CD14-positive monocyte (primary cell): ENCODE measurements around the gene KLF6. TPM values are rescaled to one million over a fixed set of nuclear protein-coding genes. Genes with fewer than 3 reads are reported as not detected.
A peak's percentile ranks its signal among the peaks of the same experiment; 100 is the strongest.

Experiments
- DNase-seq, 3 donors: peaks; one replicate each; pipeline ENCODE4 v3.0.0-alpha.2; 2011 to 2022
- H2AFZ ChIP-seq: 2 replicates; pipeline ENCODE4 v1.6.0; 2012; ENCODE audit warnings: mild to moderate bottlenecking, low read depth, low read length, inconsistent platforms; ENCODE audit not compliant: insufficient read depth, poor library complexity, severe bottlenecking
- H3K27ac ChIP-seq, 2 donors: 1 replicate in 1 of 2; 2 replicates in 1 of 2; pipeline ENCODE4 v1.5.1; 2012 to 2013; ENCODE audit warnings: low read length in 2 of 2, control low read depth in 1 of 2, inconsistent platforms in 1 of 2, low read depth in 1 of 2, mild to moderate bottlenecking in 1 of 2
- H3K27me3 ChIP-seq, 2 donors: one replicate each; pipeline versions ENCODE4 v1.6.0 to v1.6.1; 2011 to 2013; ENCODE audit warnings: low read length in 2 of 2; ENCODE audit not compliant: control insufficient read depth in 2 of 2, insufficient read depth in 2 of 2
- H3K36me3 ChIP-seq, 2 donors: replicated peaks in 1 of 2; 1 replicate in 1 of 2; 2 replicates in 1 of 2; pipeline versions ENCODE4 v1.5.1 to v1.6.1; 2012 to 2013; ENCODE audit warnings: low read length in 2 of 2, control low read depth in 1 of 2, inconsistent platforms in 1 of 2, mild to moderate bottlenecking in 1 of 2; ENCODE audit not compliant: insufficient read depth in 2 of 2, control insufficient read depth in 1 of 2
- H3K4me1 ChIP-seq, 2 donors: 1 replicate in 1 of 2; 2 replicates in 1 of 2; pipeline versions ENCODE4 v1.5.1 to v1.6.1; 2012 to 2013; ENCODE audit warnings: low read length in 2 of 2, control low read depth in 1 of 2, inconsistent platforms in 1 of 2, mild to moderate bottlenecking in 1 of 2, moderate library complexity in 1 of 2; ENCODE audit not compliant: insufficient read depth in 2 of 2, control insufficient read depth in 1 of 2
- H3K4me2 ChIP-seq: replicated peaks from 2 replicates; pipeline ENCODE3; 2012; ENCODE audit warnings: low read length, moderate library complexity, mild to moderate bottlenecking; ENCODE audit not compliant: poor library complexity, severe bottlenecking; ENCODE audit errors: extremely low read depth
- H3K4me3 ChIP-seq, 3 experiments: fragments of 200-600 bp in 1 of 3; sonication (generic) in 1 of 3; replicated peaks in 1 of 3; 1 replicate in 2 of 3; 2 replicates in 1 of 3; pipeline ENCODE4 v1.5.1; 2011 to 2013; ENCODE audit warnings: low read length in 3 of 3, mild to moderate bottlenecking in 3 of 3, control low read depth in 2 of 3, low read depth in 2 of 3, inconsistent platforms in 1 of 3, moderate library complexity in 1 of 3
- H3K79me2 ChIP-seq: 2 replicates; pipeline ENCODE4 v1.6.0; 2012; ENCODE audit warnings: mild to moderate bottlenecking, control low read depth, inconsistent platforms, low read length, moderate library complexity; ENCODE audit not compliant: insufficient read depth
- H3K9ac ChIP-seq: 2 replicates; pipeline ENCODE4 v1.6.0; 2017; ENCODE audit warnings: low read length, mild to moderate bottlenecking; ENCODE audit not compliant: insufficient read depth, poor library complexity, severe bottlenecking
- H3K9me3 ChIP-seq, 2 donors: replicated peaks in 1 of 2; 1 replicate in 1 of 2; 2 replicates in 1 of 2; pipeline versions ENCODE4 v1.5.1 to v1.6.1; 2012 to 2013; ENCODE audit warnings: low read length in 2 of 2, control low read depth in 1 of 2; ENCODE audit not compliant: control insufficient read depth in 1 of 2, insufficient read depth in 1 of 2
- H4K20me1 ChIP-seq: 2 replicates; pipeline ENCODE4 v1.6.0; 2012; ENCODE audit warnings: mild to moderate bottlenecking, low read length, control low read depth, moderate library complexity; ENCODE audit not compliant: insufficient read depth
- H3K27ac Mint-ChIP-seq, 7 donors: one replicate each; pipeline ENCODE4 v1.8.0; 2020; ENCODE audit warnings: mild to moderate bottlenecking in 7 of 7, mixed read lengths in 7 of 7, moderate library complexity in 6 of 7, inconsistent platforms in 2 of 7
- H3K27me3 Mint-ChIP-seq, 3 donors: one replicate each; pipeline ENCODE4 v1.8.0; 2021 to 2022; ENCODE audit warnings: low read depth in 3 of 3, mild to moderate bottlenecking in 3 of 3, mixed read lengths in 3 of 3, moderate library complexity in 3 of 3, inconsistent platforms in 1 of 3
- H3K36me3 Mint-ChIP-seq, 2 donors: one replicate each; pipeline ENCODE4 v1.8.0; 2020; ENCODE audit warnings: mixed read lengths in 2 of 2, inconsistent platforms in 1 of 2, mild to moderate bottlenecking in 1 of 2
- H3K4me1 Mint-ChIP-seq: one replicate; pipeline ENCODE4 v1.8.0; 2020; ENCODE audit warnings: mild to moderate bottlenecking, mixed read lengths
- H3K4me3 Mint-ChIP-seq, 2 donors: one replicate each; pipeline ENCODE4 v1.8.0; 2020; ENCODE audit warnings: mild to moderate bottlenecking in 2 of 2, mixed read lengths in 2 of 2, moderate library complexity in 1 of 2
- H3K9me3 Mint-ChIP-seq, 7 donors: one replicate each; pipeline ENCODE4 v1.8.0; 2020 to 2022; ENCODE audit warnings: mixed read lengths in 7 of 7, mild to moderate bottlenecking in 6 of 7, moderate library complexity in 6 of 7, inconsistent platforms in 2 of 7
- CTCF ChIP-seq: fragments of 200-600 bp; IDR thresholded peaks from one replicate; pipeline ENCODE4 v1.8.0; 2022; ENCODE audit warnings: antibody characterized with exemption, mild to moderate bottlenecking
- WGBS: methylation state at CpG from one replicate; pipeline ENCODE4 v1.1.5; 2013; ENCODE audit warnings: missing lambda C conversion rate; ENCODE audit not compliant: insufficient coverage; 5-methylcytosine and 5-hydroxymethylcytosine counted together
- intact Hi-C, 2 donors: fragments of 100-400 bp; cut with micrococcal nuclease; formaldehyde crosslinking; loops; one replicate each; pipeline versions ENCODE4 v1.15.0 to v1.15.1; 2023
- polyA plus RNA-seq, 3 donors: library from polyadenylated mRNA; depleted of rRNA in 1 of 3; unstranded in 2 of 3; stranded (reverse) in 1 of 3; fragments of 300-500 nt in 2 of 3; fragments of >200 nt in 1 of 3; fragmentation: Illumina TruSeq in 2 of 3; gene quantifications; 1 replicate in 2 of 3; 2 replicates in 1 of 3; pipeline ENCODE4 v1.2.3, GENCODE V29; 2012 to 2021

The KLF6 gene
- polyA plus RNA-seq, 3 donors, result 436 to 510 (median 499) TPM

- H3K4me1 Mint-ChIP-seq, result peaks cover 3% of the 10 kb centered on the region
- no peak for TF ChIP-seq CTCF
- H4K20me1 ChIP-seq, result no peaks in the 10 kb centered on the region
- peaks cover 0 to 10% (median 3%) of the 10 kb centered on the region in 7 donors for H3K9me3 Mint-ChIP-seq
- no peak overlapping the region for H3K4me3 ChIP-seq
- no peaks in the 10 kb centered on the region for H3K9me3 ChIP-seq
- no peak overlapping the region for H2AFZ ChIP-seq
- no peak overlapping the region for H3K27ac ChIP-seq
- peak in 2 of 3 donors; percentile 22 to 48 for DNase-seq
- peak overlapping the region in 1 of 2 donors; percentile 7 for H3K4me3 Mint-ChIP-seq
- peaks cover 0 to 15% of the 10 kb centered on the region in 2 donors for H3K4me1 ChIP-seq
- peak overlapping the region in 2 of 7 donors; percentile 12 to 45 for H3K27ac Mint-ChIP-seq
- WGBS, result 100% methylated on average over 1 of the region's 12 CpGs
- H3K27me3 Mint-ChIP-seq, result peaks cover 0 to 1% (median 0%) of the 10 kb centered on the region in 3 donors
- no peaks in the 10 kb centered on the region for H3K27me3 ChIP-seq
- H3K36me3 ChIP-seq, result no peaks in the 10 kb centered on the region
- intact Hi-C loops, result no loop called here
- no peaks in the 10 kb centered on the region for H3K36me3 Mint-ChIP-seq
- no peak overlapping the region for H3K4me2 ChIP-seq
- no peaks in the 10 kb centered on the region for H3K79me2 ChIP-seq
- no peak overlapping the region for H3K9ac ChIP-seq
Measured at GRCh38 chr10:3729397-3729976, 55.5 kb downstream of the KLF6 start.

- H3K4me1 Mint-ChIP-seq, result peaks cover 3% of the 10 kb centered on the region
- no peaks in the 10 kb centered on the region for H3K79me2 ChIP-seq
- WGBS, result no CpG with 5 or more reads among the region's 3 CpGs
- no peak for TF ChIP-seq CTCF
- H3K4me3 Mint-ChIP-seq, result no peak overlapping the region
- H3K27me3 ChIP-seq, result no peaks in the 10 kb centered on the region
- H3K4me3 ChIP-seq, result no peak overlapping the region
- no peak overlapping the region for H3K9ac ChIP-seq
- H3K9me3 ChIP-seq, result no peaks in the 10 kb centered on the region
- no peak overlapping the region for H3K27ac Mint-ChIP-seq
- no peak overlapping the region for H3K4me2 ChIP-seq
- H3K4me1 ChIP-seq, result peaks cover 0 to 15% of the 10 kb centered on the region in 2 donors
- no peaks in the 10 kb centered on the region for H3K36me3 Mint-ChIP-seq
- no peak for DNase-seq
- peaks cover 0 to 10% (median 3%) of the 10 kb centered on the region in 7 donors for H3K9me3 Mint-ChIP-seq
- H3K36me3 ChIP-seq, result no peaks in the 10 kb centered on the region
- peaks cover 0 to 1% (median 0%) of the 10 kb centered on the region in 3 donors for H3K27me3 Mint-ChIP-seq
- no peaks in the 10 kb centered on the region for H4K20me1 ChIP-seq
- H2AFZ ChIP-seq, result no peak overlapping the region
- intact Hi-C loops, result no loop called here
- H3K27ac ChIP-seq, result no peak overlapping the region
Measured at GRCh38 chr10:3728563-3728962, 56.4 kb downstream of the KLF6 start.
